ENCODE results near the gene RASEF. TPM values are rescaled to one million over a fixed set of nuclear protein-coding genes. Genes with fewer than 3 reads are reported as not detected.
A peak's percentile ranks its signal among the peaks of the same experiment; 100 is the strongest.

Gene RASEF
- polyA plus RNA-seq, 1 experiment, result 0.05 TPM

DNA sequence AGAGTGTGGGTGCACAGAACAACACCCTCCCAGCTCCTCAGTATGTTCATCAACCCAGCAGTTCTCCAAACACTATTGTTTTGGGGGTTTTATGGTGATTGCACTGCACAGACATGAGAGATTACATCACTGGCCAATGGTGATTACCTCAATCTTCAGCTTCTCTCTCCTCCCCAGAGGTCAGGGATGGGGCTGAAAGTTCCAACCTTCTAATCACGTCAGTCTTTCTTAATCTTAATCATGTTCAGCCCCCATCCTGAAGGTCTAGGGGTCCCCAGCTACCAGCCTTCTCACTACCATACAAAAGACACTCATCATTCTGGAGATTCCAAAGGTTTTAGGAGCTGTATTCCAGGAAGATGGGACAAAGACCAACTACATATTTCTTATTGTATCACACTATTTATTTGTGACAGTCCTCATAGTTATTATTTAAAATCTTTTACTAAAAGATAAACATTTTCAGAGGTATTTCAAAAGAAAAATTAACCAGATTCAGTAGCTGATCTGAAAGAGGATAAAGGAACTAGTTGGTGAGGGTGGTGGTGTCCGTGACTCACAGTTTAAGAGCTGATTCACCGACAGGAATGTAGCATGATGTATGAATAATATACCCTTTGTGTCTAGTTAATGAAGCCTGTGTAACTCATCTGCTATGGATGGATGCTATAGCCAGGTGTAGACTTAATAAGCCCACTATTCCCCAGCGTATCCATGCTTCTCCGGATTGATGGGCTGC, 35.6 kb downstream of the RASEF start:
- TF ChIP-seq, protein P1, sequence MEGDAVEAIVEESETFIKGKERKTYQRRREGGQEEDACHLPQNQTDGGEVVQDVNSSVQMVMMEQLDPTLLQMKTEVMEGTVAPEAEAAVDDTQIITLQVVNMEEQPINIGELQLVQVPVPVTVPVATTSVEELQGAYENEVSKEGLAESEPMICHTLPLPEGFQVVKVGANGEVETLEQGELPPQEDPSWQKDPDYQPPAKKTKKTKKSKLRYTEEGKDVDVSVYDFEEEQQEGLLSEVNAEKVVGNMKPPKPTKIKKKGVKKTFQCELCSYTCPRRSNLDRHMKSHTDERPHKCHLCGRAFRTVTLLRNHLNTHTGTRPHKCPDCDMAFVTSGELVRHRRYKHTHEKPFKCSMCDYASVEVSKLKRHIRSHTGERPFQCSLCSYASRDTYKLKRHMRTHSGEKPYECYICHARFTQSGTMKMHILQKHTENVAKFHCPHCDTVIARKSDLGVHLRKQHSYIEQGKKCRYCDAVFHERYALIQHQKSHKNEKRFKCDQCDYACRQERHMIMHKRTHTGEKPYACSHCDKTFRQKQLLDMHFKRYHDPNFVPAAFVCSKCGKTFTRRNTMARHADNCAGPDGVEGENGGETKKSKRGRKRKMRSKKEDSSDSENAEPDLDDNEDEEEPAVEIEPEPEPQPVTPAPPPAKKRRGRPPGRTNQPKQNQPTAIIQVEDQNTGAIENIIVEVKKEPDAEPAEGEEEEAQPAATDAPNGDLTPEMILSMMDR (IDR thresholded peaks at IDR 0.05; ENCODE audit: low read depth, low read length), result no peak
- no peaks in the 10 kb centered on the region for H3K9me3 ChIP-seq (ENCODE audit: control insufficient read depth, insufficient read depth, low read length)
- H3K27ac ChIP-seq (ENCODE audit: low read depth, low read length), result peak overlapping the region; percentile 47
- no peak for DNase-seq (ENCODE audit: low read depth, low spot score)
- ChIA-PET POLR2A (interaction anchor here (0.6 kb wide), 1 partner anchor 1609 kb away, joined by 3 read pairs; no protein-coding TSS in a partner anchor), CTCF (no interaction called here)
- no peaks in the 10 kb centered on the region for H3K27me3 ChIP-seq (ENCODE audit: control insufficient read depth, insufficient read depth, low read length)
- no peak overlapping the region for H3K4me3 ChIP-seq (ENCODE audit: low read depth, low read length)

DNA sequence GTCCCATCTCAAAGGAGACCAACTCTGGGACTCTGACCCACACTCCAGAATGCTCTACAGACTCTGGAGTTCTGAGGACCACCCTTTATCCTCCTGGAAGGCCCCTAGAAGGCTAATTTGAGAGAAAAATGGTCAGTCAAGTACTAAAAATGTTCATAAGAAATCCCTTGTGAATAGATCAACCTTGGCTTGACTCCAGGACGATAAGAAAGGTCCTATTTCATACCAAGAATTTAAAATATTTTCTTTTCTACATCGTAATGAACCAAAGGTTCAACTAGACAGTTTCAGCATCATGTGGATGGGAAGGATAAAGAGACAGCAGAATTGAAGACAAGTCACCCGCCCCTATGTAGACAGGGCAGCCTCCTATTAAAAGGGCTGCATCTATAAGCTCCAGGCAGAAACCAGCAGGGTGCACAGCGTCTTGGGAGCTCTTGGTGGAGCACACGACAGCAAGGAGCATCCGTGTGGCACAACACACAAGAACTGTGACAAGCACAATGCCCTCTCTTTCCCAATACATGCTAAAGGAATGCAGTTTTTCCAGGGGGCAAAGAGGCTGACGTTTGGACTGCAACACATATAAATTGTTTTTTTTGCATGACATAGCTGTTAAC, 38.3 kb downstream of the RASEF start:
- Histone ChIP-seq H3K27ac (ENCODE audit: low read depth, low read length) (no peak overlapping the region), H3K27me3 (ENCODE audit: control insufficient read depth, insufficient read depth, low read length) (no peaks in the 10 kb centered on the region), H3K9me3 (ENCODE audit: control insufficient read depth, insufficient read depth, low read length) (no peaks in the 10 kb centered on the region), H3K4me3 (ENCODE audit: low read depth, low read length) (no peak overlapping the region)
- ChIA-PET POLR2A (no interaction called here), CTCF (interaction anchor here (1.4 kb wide), 1 partner anchor 12 kb away, joined by 4 read pairs; no protein-coding TSS in a partner anchor)
- TF ChIP-seq, protein P1 (IDR thresholded peaks at IDR 0.05; ENCODE audit: low read depth, low read length), result no peak
- no peak for DNase-seq (ENCODE audit: low read depth, low spot score)

DNA sequence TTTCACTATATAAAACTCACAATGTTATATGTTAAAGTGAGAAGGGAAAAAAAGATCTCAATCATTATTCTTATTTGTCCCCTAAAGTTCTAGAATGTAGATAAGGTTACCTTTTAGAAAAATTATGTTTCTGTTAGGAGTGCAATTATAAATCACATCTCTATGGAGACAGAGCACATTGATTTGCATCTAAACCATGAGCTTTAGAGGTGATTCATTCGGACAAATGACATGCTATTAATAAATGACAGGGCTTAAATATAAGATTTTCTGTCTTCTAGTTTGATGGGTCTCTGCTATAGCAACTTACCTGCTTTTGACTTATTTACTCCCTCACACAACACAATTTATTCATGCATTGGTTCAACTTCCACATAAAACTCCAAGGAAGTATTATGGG, 39.8 kb downstream of the RASEF start:
- Histone ChIP-seq H3K4me3 (ENCODE audit: low read depth, low read length) (no peak overlapping the region), H3K27me3 (ENCODE audit: control insufficient read depth, insufficient read depth, low read length) (no peaks in the 10 kb centered on the region), H3K9me3 (ENCODE audit: control insufficient read depth, insufficient read depth, low read length) (no peaks in the 10 kb centered on the region), H3K27ac (ENCODE audit: low read depth, low read length) (no peak overlapping the region)
- DNase-seq (ENCODE audit: low read depth, low spot score), result no peak
- TF ChIP-seq, protein P1 (IDR thresholded peaks at IDR 0.05; ENCODE audit: low read depth, low read length), result no peak
- ChIA-PET POLR2A (no interaction called here), CTCF (no interaction called here)

GRCh38 chr9:83020864-83021263, 42.1 kb downstream of the RASEF start:
- H3K27me3 ChIP-seq (ENCODE audit: control insufficient read depth, insufficient read depth, low read length), result no peaks in the 10 kb centered on the region
- ChIA-PET POLR2A (no interaction called here), CTCF (interaction anchor here (0.8 kb wide), 1 partner anchor 8 kb away, joined by 4 read pairs; no protein-coding TSS in a partner anchor)
- no peaks in the 10 kb centered on the region for H3K9me3 ChIP-seq (ENCODE audit: control insufficient read depth, insufficient read depth, low read length)
- TF ChIP-seq, protein P1 (IDR thresholded peaks at IDR 0.05; ENCODE audit: low read depth, low read length), result no peak
- no peak overlapping the region for H3K4me3 ChIP-seq (ENCODE audit: low read depth, low read length)
- H3K27ac ChIP-seq (ENCODE audit: low read depth, low read length), result no peak overlapping the region
- no peak for DNase-seq (ENCODE audit: low read depth, low spot score)

- TF ChIP-seq, protein P1 (IDR thresholded peaks at IDR 0.05; ENCODE audit: low read depth, low read length), result no peak
- no peaks in the 10 kb centered on the region for H3K27me3 ChIP-seq (ENCODE audit: control insufficient read depth, insufficient read depth, low read length)
- DNase-seq (ENCODE audit: low read depth, low spot score), result no peak
- POLR2A ChIA-PET, result no interaction called here
- no peak overlapping the region for H3K27ac ChIP-seq (ENCODE audit: low read depth, low read length)
- CTCF ChIA-PET, result interaction anchor here (0.8 kb wide), 1 partner anchor 9 kb away, joined by 4 read pairs; no protein-coding TSS in a partner anchor
- no peak overlapping the region for H3K4me3 ChIP-seq (ENCODE audit: low read depth, low read length)
- H3K9me3 ChIP-seq (ENCODE audit: control insufficient read depth, insufficient read depth, low read length), result no peaks in the 10 kb centered on the region
Measured at GRCh38 chr9:83020327-83020726, 42.6 kb downstream of the RASEF start.

Measured in AG04450 (cell line).